ENCODE results near the gene TFF3. TPM values are rescaled to one million over a fixed set of nuclear protein-coding genes. Genes with fewer than 3 reads are reported as not detected.

The TFF3 gene
- total and polyA plus RNA-seq, 10 of the 15 experiments (the other 5 are each of a cell fraction or from before 2014, with no cell fraction given): not detected

DNA sequence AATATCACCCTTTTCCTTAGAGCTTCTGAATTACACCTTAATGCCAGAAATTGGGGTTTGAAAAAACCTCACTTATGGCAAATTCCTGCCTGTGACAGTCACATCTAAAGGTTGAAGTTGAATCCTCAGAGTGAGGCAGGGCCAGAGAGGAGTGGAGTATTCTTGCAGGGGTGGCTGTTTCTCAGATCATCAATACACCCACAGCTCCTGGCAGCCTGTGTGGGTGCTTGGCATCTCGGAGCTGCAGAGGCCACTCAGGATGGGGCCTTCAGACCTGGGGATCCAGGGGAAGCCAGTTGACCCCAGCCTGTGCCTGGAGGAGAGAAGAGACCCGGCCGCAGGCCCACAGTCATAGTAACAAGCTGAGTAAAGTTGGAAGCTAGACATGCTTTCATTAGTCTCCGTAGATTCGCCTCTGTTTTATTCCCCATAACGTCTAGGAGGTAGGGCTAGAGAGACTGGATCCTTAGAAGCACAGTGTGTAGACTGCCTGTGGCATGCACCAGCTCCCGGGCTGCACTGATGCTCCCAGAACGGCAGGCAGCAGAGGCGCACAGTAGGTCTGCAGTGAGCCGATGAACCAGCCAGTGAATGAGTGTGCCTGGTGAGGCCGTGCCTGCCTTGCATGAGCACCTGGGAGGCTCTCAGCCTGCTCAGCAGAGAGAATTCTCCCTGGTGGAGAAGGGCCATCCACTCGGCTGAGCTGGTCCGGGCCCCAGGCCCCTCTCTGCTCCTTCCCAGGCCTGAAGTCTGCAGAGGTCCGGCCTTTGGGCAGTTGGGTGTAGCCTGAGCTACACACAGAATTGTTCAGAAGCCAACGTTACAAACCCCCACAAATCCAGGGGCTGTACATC is 42.9 kb downstream of the TFF3 start:
- DNase-seq (ENCODE audit: low read depth, low spot score): no peak
- TF ChIP-seq STAT3 (IDR thresholded peaks at IDR 0.05; ENCODE audit: low read depth, low read length) (no peak), PAX8 (IDR thresholded peaks at IDR 0.05) (no peak), MTA2 (IDR thresholded peaks at IDR 0.05; ENCODE audit: low read depth) (no peak), FOXM1 (IDR thresholded peaks at IDR 0.05; ENCODE audit: low read depth, low read length) (no peak), DPF2 (IDR thresholded peaks at IDR 0.05) (peak; percentile 56; the same call in 1 of the 2 replicates)
- TF ChIP-seq, protein P1, sequence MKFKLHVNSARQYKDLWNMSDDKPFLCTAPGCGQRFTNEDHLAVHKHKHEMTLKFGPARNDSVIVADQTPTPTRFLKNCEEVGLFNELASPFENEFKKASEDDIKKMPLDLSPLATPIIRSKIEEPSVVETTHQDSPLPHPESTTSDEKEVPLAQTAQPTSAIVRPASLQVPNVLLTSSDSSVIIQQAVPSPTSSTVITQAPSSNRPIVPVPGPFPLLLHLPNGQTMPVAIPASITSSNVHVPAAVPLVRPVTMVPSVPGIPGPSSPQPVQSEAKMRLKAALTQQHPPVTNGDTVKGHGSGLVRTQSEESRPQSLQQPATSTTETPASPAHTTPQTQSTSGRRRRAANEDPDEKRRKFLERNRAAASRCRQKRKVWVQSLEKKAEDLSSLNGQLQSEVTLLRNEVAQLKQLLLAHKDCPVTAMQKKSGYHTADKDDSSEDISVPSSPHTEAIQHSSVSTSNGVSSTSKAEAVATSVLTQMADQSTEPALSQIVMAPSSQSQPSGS (IDR thresholded peaks at IDR 0.05; ENCODE audit: low read length): no peak
- TF ChIP-seq, protein P2, sequence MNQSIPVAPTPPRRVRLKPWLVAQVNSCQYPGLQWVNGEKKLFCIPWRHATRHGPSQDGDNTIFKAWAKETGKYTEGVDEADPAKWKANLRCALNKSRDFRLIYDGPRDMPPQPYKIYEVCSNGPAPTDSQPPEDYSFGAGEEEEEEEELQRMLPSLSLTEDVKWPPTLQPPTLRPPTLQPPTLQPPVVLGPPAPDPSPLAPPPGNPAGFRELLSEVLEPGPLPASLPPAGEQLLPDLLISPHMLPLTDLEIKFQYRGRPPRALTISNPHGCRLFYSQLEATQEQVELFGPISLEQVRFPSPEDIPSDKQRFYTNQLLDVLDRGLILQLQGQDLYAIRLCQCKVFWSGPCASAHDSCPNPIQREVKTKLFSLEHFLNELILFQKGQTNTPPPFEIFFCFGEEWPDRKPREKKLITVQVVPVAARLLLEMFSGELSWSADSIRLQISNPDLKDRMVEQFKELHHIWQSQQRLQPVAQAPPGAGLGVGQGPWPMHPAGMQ (IDR thresholded peaks at IDR 0.05; ENCODE audit: borderline replicate concordance): no peak
- POLR2A ChIA-PET: interaction anchor here (1.1 kb wide), 1 partner anchor 13 kb away, joined by 3 read pairs; no protein-coding TSS in a partner anchor
- SMC1A ChIA-PET (ENCODE audit: uncharacterized antibody, unreplicated experiment): interaction anchor here (1.7 kb wide), 1 partner anchor 13 kb away, joined by 7 read pairs; no protein-coding TSS in a partner anchor
- Histone ChIP-seq H3K27me3 (replicated peaks in 1 of 2; ENCODE audit: control insufficient read depth in 2 of 2, insufficient read depth in 2 of 2, low read length in 1 of 2) (no peaks in the 10 kb centered on the region), H3K27ac (ENCODE audit: control insufficient read depth, insufficient read depth) (no peak overlapping the region), H3K9ac (ENCODE audit: control insufficient read depth, insufficient read depth, low read length) (no peak overlapping the region), H3K36me3 (ENCODE audit: control insufficient read depth in 2 of 2, insufficient read depth in 2 of 2, low read length in 1 of 2) (no peaks in the 10 kb centered on the region), H4K20me1 (ENCODE audit: control insufficient read depth, insufficient read depth) (no peaks in the 10 kb centered on the region), H3K9me3 (replicated peaks; ENCODE audit: control insufficient read depth, insufficient read depth, low read length) (no peaks in the 10 kb centered on the region), H2AFZ (ENCODE audit: control insufficient read depth, low read depth, low read length) (no peak overlapping the region), H3K4me2 (ENCODE audit: control insufficient read depth, insufficient read depth) (no peak overlapping the region), H3K4me3 (no peak overlapping the region), H3K4me1 (ENCODE audit: control insufficient read depth, insufficient read depth, low read length) (no peaks in the 10 kb centered on the region), H3K79me2 (ENCODE audit: control insufficient read depth, insufficient read depth, low read length) (no peaks in the 10 kb centered on the region)
- in situ Hi-C loops (cut with MboI): no loop called here
- intact Hi-C loops (cut with micrococcal nuclease; ENCODE audit: unreplicated experiment): no loop called here
- 64% methylated on average over 15 of the region's 15 CpGs for WGBS (ENCODE audit: insufficient coverage, insufficient replicate concordance, low lambda C conversion rate, missing lambda C conversion rate)
- FAIRE-seq: no peak
- ATAC-seq: no peak
- BruUV-seq (replicated peaks): no TSS peak
- RAD21 ChIA-PET (ENCODE audit: unreplicated experiment): interaction anchor here (1.0 to 3.5 kb wide), 3 partner anchors 13 to 264 kb away, joined by 3 to 13 read pairs (median 3); no protein-coding TSS in a partner anchor
- CTCF ChIA-PET: interaction anchor here (1.1 to 5.6 kb wide), 2 partner anchors 13 kb away, joined by 3 to 45 read pairs; no protein-coding TSS in a partner anchor

Measured in GM12878 (cell line).